GM21381 (cell line): ENCODE data around the gene KRT39.

Experiments used
- ATAC-seq: cut with Tn5 transposase; IDR thresholded peaks from one replicate; pipeline ENCODE4 v1.9.1; 2021; ENCODE audit warnings: mild to moderate bottlenecking, moderate library complexity; ENCODE audit not compliant: unreplicated experiment

Gene KRT39

GRCh38 chr17:40981115-40981514, 14.4 kb upstream of the KRT39 start:
- ATAC-seq = no peak

DNA sequence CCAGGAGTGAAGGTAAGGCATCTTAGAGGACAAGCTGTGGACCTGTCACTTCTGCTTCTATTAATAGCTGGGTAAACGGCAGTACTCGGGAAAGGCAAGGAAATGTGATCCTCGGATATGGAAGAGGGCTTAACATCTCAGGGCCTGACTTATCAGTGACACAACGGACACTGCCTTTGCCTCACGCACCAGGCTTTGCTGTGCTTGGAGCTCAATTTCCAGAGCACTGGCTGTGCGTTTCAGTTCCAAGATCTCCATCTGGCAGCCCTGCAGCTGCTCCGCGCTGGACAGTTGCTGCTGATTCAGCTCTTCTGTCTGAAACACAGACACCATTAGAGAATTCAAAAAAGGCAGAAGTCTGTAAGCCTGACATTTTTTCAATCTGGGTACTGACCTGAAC, 13.8 kb upstream of the KRT39 start:
- ATAC-seq = no peak

GRCh38 chr17:40980117-40980516, 13.4 kb upstream of the KRT39 start:
- ATAC-seq = no peak

GRCh38 chr17:40978575-40979151, 11.9 kb upstream of the KRT39 start:
- no peak for ATAC-seq

- no peak for ATAC-seq
Measured at GRCh38 chr17:40975516-40975915, 8.8 kb upstream of the KRT39 start.

DNA sequence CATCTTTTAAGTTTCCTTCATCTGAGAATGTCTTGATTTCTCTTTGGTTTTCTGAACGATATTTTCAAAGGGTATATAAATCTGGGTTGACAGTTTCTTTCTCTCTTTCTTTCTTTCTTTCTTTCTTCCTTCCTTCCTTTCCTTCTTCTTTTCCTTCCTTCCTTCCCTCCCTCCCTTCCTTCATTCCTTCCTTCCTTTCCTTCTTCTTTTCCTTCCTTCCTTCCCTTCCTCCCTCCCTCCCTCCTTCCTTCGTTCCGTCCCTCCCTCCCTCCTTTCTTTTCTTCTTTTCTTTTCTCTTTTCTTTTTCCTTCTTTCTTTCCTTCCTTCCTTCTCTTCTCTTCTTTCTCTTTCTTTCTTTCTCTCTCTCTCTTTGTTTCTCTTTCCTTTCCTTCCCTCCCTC, 7.6 kb upstream of the KRT39 start:
- ATAC-seq = no peak

GRCh38 chr17:40967582-40967981, 834 bp upstream of the KRT39 start:
- no peak for ATAC-seq

DNA sequence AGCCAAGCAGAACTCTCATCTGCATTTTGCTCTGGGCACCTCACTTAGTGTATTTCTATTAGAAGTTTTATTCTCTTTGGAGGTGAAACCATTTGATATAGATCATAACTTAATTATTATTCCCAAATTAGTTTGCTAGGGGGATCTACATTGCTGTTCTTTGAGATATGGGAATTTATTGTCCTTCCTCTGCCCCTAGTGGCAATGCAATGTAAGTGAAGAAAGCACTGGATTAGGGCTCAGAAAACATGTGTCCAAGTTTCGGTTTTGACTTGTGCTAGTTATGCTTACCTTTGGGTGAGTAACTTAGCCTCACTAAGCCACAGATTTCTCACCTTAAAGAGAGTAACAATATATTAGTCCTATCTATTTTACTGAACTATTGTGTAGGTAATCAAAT, 2.9 kb downstream of the KRT39 start:
- no peak for ATAC-seq

GRCh38 chr17:40962059-40962561, 4.6 kb downstream of the KRT39 start:
- no peak for ATAC-seq

DNA sequence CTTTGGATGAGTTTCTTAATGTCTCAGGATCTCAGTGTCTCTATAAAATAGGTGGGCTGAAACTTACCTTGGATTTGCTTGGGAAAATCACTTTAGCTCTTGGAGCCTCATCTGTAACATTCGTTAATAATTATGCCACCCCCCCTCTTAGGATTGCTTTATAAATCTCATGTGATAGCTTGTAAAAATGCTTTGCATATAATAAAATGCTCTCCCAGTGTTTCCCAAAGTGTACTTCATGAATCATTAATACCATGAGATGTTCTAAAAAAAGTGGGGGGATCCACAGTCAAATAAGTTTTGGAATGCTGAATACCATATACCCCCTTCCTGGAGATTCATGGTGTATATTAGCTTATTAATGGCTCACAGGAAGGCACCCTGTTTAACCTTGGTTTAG, 5.2 kb downstream of the KRT39 start:
- no peak for ATAC-seq

- ATAC-seq = no peak
Measured at GRCh38 chr17:40960144-40960543, 6.6 kb downstream of the KRT39 start.

- no peak for ATAC-seq
Measured at GRCh38 chr17:40958086-40958953, 8.4 kb downstream of the KRT39 start.

DNA sequence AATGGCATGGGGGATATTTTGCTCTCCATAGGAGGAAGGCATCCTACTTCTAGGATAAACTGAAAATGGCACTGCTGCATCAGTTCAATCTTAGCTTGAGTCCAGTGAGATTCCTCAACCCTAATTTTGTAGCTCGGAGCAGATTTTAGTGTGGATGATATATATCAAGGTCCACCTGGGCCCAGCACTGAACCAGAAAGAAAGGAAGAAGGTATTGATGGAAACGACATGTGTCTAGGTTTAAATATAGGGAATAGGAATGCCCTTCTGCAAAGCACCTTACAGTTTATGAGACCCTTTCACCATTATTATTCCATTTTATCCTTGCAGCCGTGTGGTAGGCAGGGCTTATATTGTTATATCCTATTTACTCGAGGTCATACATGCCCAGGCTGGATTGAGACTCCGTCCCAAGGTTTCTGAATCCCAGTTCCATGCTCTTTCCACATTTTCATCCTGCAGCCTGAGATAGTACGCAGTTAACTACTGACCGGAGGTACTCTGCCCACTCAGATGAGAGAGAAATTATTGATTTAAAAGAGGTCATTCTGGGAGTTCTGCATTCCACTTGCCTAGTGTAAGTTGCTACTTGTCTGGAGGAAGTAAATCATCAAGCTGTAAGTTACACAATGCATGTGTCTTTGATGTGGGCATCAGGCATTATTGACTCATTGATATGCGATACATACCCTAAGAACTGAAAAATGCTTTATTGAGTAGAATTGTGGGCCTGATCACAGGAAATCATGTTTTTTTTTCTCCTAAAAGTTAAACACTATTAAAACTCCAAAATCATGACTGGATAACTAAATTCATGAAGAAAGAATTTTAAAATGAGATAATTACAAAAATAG, 10.1 kb downstream of the KRT39 start:
- no peak for ATAC-seq

GRCh38 chr17:40953881-40954280, 12.9 kb downstream of the KRT39 start:
- ATAC-seq = no peak

GRCh38 chr17:40952661-40953060, 14.1 kb downstream of the KRT39 start:
- no peak for ATAC-seq

DNA sequence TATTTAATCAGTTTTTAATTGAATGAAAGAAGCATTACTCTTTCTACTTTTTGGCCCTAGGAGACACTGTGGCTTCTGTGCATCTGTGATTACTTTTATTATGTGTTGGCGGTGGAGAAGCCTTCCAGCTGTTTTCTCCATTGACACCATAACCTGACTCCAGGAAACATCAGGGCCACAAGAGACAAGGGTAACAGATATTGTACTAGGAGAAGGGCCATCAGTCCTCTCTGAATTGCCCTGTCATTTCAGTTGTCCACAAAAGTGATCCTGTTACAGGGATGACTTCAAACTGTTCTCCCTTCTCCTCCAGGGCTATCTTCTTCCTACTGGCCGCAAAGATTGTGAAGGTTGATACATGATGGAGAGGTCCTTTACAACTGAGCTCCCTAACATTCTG, 14.6 kb downstream of the KRT39 start:
- ATAC-seq = no peak

- no peak for ATAC-seq
Measured at GRCh38 chr17:40951011-40951622, 15.6 kb downstream of the KRT39 start.

- no peak for ATAC-seq
Measured at GRCh38 chr17:40950176-40950575, 16.6 kb downstream of the KRT39 start.

GRCh38 chr17:40949418-40949817, 17.3 kb downstream of the KRT39 start:
- no peak for ATAC-seq

DNA sequence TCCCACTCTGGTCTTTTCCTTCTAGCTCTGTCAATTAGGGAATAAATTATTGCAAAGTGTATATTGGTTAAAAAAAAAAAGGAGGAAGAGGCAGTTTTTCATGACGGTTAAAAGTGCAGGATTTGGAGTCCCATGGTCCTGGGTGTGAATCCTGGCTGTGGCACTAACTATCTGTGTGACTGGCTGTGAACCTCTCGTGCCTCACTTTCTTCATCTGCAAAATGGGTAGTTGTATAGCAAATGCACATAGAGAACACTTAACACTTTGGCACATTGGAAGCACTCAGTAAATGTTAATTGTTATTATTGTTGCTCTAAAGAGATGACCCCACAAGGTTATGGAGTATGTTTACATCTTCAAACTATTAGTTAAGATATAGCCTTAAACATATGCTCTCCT, 18.8 kb downstream of the KRT39 start:
- ATAC-seq = no peak

DNA sequence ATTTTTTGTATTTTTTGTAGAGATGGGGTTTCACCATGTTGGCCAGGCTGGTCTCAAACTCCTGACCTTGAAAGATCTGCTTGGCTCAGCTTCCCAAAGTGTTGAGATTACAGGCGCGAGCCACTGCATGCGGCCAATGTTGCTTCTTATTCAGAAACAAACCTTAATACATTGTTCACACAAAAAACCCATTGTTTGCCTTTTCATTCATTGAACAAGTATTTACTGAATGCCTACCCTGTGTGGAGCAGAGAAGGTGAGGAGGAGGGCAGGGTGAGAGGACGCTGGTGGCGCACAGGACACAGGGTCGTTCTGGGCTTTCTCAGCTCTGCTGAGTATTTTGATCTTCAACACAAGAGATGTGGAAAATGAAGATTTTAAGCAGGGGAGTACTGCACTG, 21.3 kb downstream of the KRT39 start:
- no peak for ATAC-seq
